ENCODE data around the gene MAFF.

DNA sequence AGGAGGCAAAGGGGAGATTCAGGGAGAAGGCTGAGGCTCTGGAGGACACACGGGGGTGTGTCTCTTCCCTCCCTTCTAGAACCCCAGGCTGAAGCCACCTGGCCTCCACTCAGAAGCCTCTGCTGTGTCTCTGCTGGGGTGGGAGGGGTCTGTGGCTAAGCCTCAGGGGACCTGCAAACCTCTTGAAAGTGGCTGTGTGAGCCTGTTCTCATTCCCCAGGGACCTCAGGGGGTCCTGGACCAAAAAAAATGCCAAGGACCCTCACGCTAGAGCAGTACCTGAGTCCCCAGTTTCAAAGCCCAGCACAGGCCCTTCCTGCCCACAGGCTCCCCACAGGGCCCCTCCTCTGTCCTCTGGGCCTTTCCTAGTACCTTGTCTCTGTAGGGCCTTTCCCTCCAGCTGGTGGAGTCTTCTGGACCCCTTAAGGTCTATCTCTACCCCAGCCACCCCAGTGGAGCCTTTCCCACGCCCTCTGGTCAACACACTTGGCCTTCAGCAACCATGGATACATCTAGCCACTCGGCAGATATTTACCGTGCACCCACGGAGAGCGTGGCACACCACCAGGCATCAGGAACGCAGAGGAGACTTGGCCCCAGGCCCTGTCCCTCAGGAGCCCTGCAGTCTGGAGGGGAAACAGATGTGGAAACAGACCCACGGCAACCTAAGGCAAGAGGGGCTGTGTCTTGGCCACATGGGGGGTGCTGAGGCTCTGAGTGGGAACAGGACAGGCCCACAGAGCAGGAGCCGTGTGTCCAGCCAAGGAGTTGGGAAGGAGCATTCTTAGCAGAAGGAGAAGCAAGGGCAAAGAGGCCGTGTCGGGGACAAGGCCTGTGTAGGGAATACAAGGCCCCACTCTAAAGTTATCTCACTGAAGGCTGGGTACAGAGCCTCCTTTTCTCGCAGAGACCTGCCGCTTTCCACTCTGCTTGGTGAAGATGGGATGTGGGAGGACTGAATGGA, 38.6 kb upstream of the MAFF start:
- TF ChIP-seq EP300 (IDR thresholded peaks at IDR 0.05; ENCODE audit: low read length) (no peak), NFIX (CRISPR knock-in tag; IDR thresholded peaks at IDR 0.05; ENCODE audit: low read depth) (no peak), SIX5 (IDR thresholded peaks at IDR 0.05; ENCODE audit: borderline replicate concordance in 1 of 2, insufficient read depth in 1 of 2, low read depth in 1 of 2, low read length in 2 of 2) (no peak), MTA3 (IDR thresholded peaks at IDR 0.05; ENCODE audit: borderline replicate concordance) (no peak), HDGF (IDR thresholded peaks at IDR 0.05) (no peak), POLR2A (conservative IDR thresholded peaks at IDR 0.05) (no peak), GABPA (tag; conservative IDR thresholded peaks at IDR 0.05; ENCODE audit: low read depth) (no peak), RAD51 (IDR thresholded peaks at IDR 0.05; ENCODE audit: borderline replicate concordance, low read depth) (no peak), NEUROD1 (IDR thresholded peaks at IDR 0.05; ENCODE audit: borderline replicate concordance, low read depth, low read length, partially characterized antibody) (no peak), POLR3A (IDR thresholded peaks at IDR 0.05; ENCODE audit: borderline replicate concordance, extremely low read depth, insufficient read depth, insufficient read length) (no peak)
- TF ChIP-seq, protein P1, sequence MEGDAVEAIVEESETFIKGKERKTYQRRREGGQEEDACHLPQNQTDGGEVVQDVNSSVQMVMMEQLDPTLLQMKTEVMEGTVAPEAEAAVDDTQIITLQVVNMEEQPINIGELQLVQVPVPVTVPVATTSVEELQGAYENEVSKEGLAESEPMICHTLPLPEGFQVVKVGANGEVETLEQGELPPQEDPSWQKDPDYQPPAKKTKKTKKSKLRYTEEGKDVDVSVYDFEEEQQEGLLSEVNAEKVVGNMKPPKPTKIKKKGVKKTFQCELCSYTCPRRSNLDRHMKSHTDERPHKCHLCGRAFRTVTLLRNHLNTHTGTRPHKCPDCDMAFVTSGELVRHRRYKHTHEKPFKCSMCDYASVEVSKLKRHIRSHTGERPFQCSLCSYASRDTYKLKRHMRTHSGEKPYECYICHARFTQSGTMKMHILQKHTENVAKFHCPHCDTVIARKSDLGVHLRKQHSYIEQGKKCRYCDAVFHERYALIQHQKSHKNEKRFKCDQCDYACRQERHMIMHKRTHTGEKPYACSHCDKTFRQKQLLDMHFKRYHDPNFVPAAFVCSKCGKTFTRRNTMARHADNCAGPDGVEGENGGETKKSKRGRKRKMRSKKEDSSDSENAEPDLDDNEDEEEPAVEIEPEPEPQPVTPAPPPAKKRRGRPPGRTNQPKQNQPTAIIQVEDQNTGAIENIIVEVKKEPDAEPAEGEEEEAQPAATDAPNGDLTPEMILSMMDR (IDR thresholded peaks at IDR 0.05 in 2 of 3, conservative IDR thresholded peaks at IDR 0.05 in 1 of 3; ENCODE audit: insufficient read depth in 2 of 3, low read depth in 1 of 3, low read length in 3 of 3), result no peak
- TF ChIP-seq, protein P2, sequence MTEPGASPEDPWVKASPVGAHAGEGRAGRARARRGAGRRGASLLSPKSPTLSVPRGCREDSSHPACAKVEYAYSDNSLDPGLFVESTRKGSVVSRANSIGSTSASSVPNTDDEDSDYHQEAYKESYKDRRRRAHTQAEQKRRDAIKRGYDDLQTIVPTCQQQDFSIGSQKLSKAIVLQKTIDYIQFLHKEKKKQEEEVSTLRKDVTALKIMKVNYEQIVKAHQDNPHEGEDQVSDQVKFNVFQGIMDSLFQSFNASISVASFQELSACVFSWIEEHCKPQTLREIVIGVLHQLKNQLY (CRISPR knock-in tag; conservative IDR thresholded peaks at IDR 0.05), result no peak
- TF ChIP-seq, protein P3, sequence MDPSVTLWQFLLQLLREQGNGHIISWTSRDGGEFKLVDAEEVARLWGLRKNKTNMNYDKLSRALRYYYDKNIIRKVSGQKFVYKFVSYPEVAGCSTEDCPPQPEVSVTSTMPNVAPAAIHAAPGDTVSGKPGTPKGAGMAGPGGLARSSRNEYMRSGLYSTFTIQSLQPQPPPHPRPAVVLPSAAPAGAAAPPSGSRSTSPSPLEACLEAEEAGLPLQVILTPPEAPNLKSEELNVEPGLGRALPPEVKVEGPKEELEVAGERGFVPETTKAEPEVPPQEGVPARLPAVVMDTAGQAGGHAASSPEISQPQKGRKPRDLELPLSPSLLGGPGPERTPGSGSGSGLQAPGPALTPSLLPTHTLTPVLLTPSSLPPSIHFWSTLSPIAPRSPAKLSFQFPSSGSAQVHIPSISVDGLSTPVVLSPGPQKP (CRISPR knock-in tag; IDR thresholded peaks at IDR 0.05), result no peak
